Caco-2 (cell line): ENCODE measurements around the gene TTLL11. TPM values are rescaled to one million over a fixed set of nuclear protein-coding genes. Genes with fewer than 3 reads are reported as not detected.

Experiments
- BruUV-seq: library from RNA; stranded (reverse); fragments of 400-500 nt; replicated peaks from 2 replicates; lab custom pipeline; 2021; lab: Mats Ljungman, UMichigan
- CTCF ChIA-PET: fragments of 300-600 bp; sonication (Branson Sonifier 250); formaldehyde crosslinking; loops from one replicate; lab custom pipeline; 2022; ENCODE audit warnings: antibody characterized with exemption; lab: Charles Lee
- POLR2A ChIA-PET: fragments of 300-600 bp; sonication (Branson Sonifier 250); formaldehyde crosslinking; loops from one replicate; lab custom pipeline; 2022; ENCODE audit warnings: antibody characterized with exemption; lab: Charles Lee
- DNase-seq, 2 experiments: peaks; one replicate each; pipeline versions ENCODE4 v3.0.0 to v3.0.0-alpha.2; 2020 to 2022
- H3K27me3 ChIP-seq: replicated peaks from 2 replicates; pipeline ENCODE4 v1.6.0; 2011; ENCODE audit warnings: low read length; ENCODE audit not compliant: control insufficient read depth, insufficient read depth
- H3K36me3 ChIP-seq: 2 replicates; pipeline ENCODE4 v1.5.1; 2011; ENCODE audit warnings: low read length; ENCODE audit not compliant: control insufficient read depth, insufficient read depth
- H3K4me1 ChIP-seq: fragments of 250-450 bp; sonication (Bioruptor Pico); 2 replicates; pipeline ENCODE4 v1.5.1; 2020; ENCODE audit warnings: mild to moderate bottlenecking
- H3K4me3 ChIP-seq: 2 replicates; pipeline ENCODE4 v1.5.1; 2011; ENCODE audit warnings: low read depth, mild to moderate bottlenecking, control low read depth, low read length
- H3K9me3 ChIP-seq: fragments of 250-450 bp; sonication (Bioruptor Pico); 2 replicates; pipeline ENCODE4 v1.5.1; 2020; ENCODE audit warnings: mild to moderate bottlenecking, moderate library complexity
- H3K27ac Mint-ChIP-seq: one replicate; pipeline ENCODE4 v1.8.0; 2022; ENCODE audit warnings: mixed read lengths; ENCODE audit not compliant: unreplicated experiment
- H3K27me3 Mint-ChIP-seq: one replicate; pipeline ENCODE4 v1.8.0; 2022; ENCODE audit warnings: mixed read lengths; ENCODE audit not compliant: insufficient read depth, unreplicated experiment
- H3K36me3 Mint-ChIP-seq: one replicate; pipeline ENCODE4 v1.8.0; 2022; ENCODE audit warnings: mild to moderate bottlenecking, mixed read lengths; ENCODE audit not compliant: insufficient read depth, unreplicated experiment
- H3K4me1 Mint-ChIP-seq: one replicate; pipeline ENCODE4 v1.8.0; 2022; ENCODE audit warnings: low read depth, mixed read lengths; ENCODE audit not compliant: unreplicated experiment
- H3K4me3 Mint-ChIP-seq: one replicate; pipeline ENCODE4 v1.8.0; 2022; ENCODE audit warnings: mild to moderate bottlenecking, moderate library complexity, mixed read lengths; ENCODE audit not compliant: unreplicated experiment
- H3K9me3 Mint-ChIP-seq: one replicate; pipeline ENCODE4 v1.8.0; 2022; ENCODE audit warnings: mixed read lengths; ENCODE audit not compliant: unreplicated experiment
- CTCF ChIP-seq, 2 experiments: fragments of 200-600 bp in 1 of 2; IDR thresholded peaks; 1 replicate in 1 of 2; 2 replicates in 1 of 2; pipeline versions ENCODE4 v1.5.1 to v1.8.0; 2011 to 2022; ENCODE audit warnings: antibody characterized with exemption in 1 of 2, control low read depth in 1 of 2, inconsistent platforms in 1 of 2, low read depth in 1 of 2, low read length in 1 of 2, mild to moderate bottlenecking in 1 of 2, moderate library complexity in 1 of 2; ENCODE audit not compliant: insufficient read depth in 1 of 2, severe bottlenecking in 1 of 2, unreplicated experiment in 1 of 2
- intact Hi-C: fragments of 100-400 bp; cut with micrococcal nuclease; formaldehyde crosslinking; loops from one replicate; pipeline ENCODE4 v1.10.0; 2022; ENCODE audit not compliant: unreplicated experiment
- total RNA-seq: library from RNA; stranded (reverse); gene quantifications from 2 replicates; pipeline ENCODE4 v1.2.3, GENCODE V29; 2022

The TTLL11 gene
- total RNA-seq, 1 experiment from 2014 or later, result 4.4 TPM

- Histone ChIP-seq H3K27me3 (no peaks in the 10 kb centered on the region), H3K36me3 (no peaks in the 10 kb centered on the region), H3K4me1 (no peaks in the 10 kb centered on the region), H3K9me3 (no peaks in the 10 kb centered on the region; the same call in 1 of the 2 replicates), H3K4me3 (no peak overlapping the region)
- no peak for TF ChIP-seq CTCF (IDR thresholded peaks at IDR 0.05; ENCODE audit: insufficient read depth in 1 of 2, low read depth in 1 of 2, low read length in 1 of 2, severe bottlenecking in 1 of 2, unreplicated experiment in 1 of 2)
- no peaks in the 10 kb centered on the region for H3K27me3 Mint-ChIP-seq
- peaks cover 7% of the 10 kb centered on the region for H3K9me3 Mint-ChIP-seq
- DNase-seq, result no peak
- intact Hi-C loops, result no loop called here
- no peak overlapping the region for H3K27ac Mint-ChIP-seq
- no peaks in the 10 kb centered on the region for H3K36me3 Mint-ChIP-seq
- no peaks in the 10 kb centered on the region for H3K4me1 Mint-ChIP-seq
- no TSS peak for BruUV-seq
- POLR2A ChIA-PET, result no interaction called here
- CTCF ChIA-PET, result interaction anchor here (0.7 to 1.2 kb wide), 2 partner anchors 9 to 82 kb away, joined by 3 read pairs; no protein-coding TSS in a partner anchor
- H3K4me3 Mint-ChIP-seq, result no peak overlapping the region
These were observed 239.3 kb downstream of the TTLL11 start for GRCh38 chr9:121853617-121854395.

- BruUV-seq, result no TSS peak
- ChIA-PET POLR2A (no interaction called here), CTCF (no interaction called here)
- no peak for DNase-seq
- H3K27me3 Mint-ChIP-seq, result no peaks in the 10 kb centered on the region
- no peaks in the 10 kb centered on the region for H3K27me3 ChIP-seq
- intact Hi-C loops, result no loop called here
- H3K9me3 ChIP-seq, result peaks cover 6% of the 10 kb centered on the region; the same call in 1 of the 2 replicates
- no peak for TF ChIP-seq CTCF (IDR thresholded peaks at IDR 0.05; ENCODE audit: insufficient read depth in 1 of 2, low read depth in 1 of 2, low read length in 1 of 2, severe bottlenecking in 1 of 2, unreplicated experiment in 1 of 2)
- no peaks in the 10 kb centered on the region for H3K4me1 ChIP-seq
- no peaks in the 10 kb centered on the region for H3K36me3 ChIP-seq
- no peaks in the 10 kb centered on the region for H3K4me1 Mint-ChIP-seq
- no peak overlapping the region for H3K27ac Mint-ChIP-seq
- H3K4me3 ChIP-seq, result no peak overlapping the region
- H3K4me3 Mint-ChIP-seq, result no peak overlapping the region
- H3K36me3 Mint-ChIP-seq, result no peaks in the 10 kb centered on the region
- peaks cover 15% of the 10 kb centered on the region for H3K9me3 Mint-ChIP-seq
These were observed 240.2 kb downstream of the TTLL11 start for GRCh38 chr9:121852651-121853616.

GRCh38 chr9:121852241-121852640 is 240.9 kb downstream of the TTLL11 start:
- Mint-ChIP-seq H3K27me3 (no peaks in the 10 kb centered on the region), H3K9me3 (peaks cover 18% of the 10 kb centered on the region), H3K4me3 (no peak overlapping the region), H3K4me1 (no peaks in the 10 kb centered on the region), H3K27ac (no peak overlapping the region), H3K36me3 (no peaks in the 10 kb centered on the region)
- Histone ChIP-seq H3K27me3 (no peaks in the 10 kb centered on the region), H3K9me3 (peaks cover 6% of the 10 kb centered on the region; the same call in 1 of the 2 replicates), H3K36me3 (no peaks in the 10 kb centered on the region), H3K4me3 (no peak overlapping the region), H3K4me1 (no peaks in the 10 kb centered on the region)
- ChIA-PET POLR2A (no interaction called here), CTCF (no interaction called here)
- no TSS peak for BruUV-seq
- intact Hi-C loops, result no loop called here
- no peak for DNase-seq
- TF ChIP-seq CTCF (IDR thresholded peaks at IDR 0.05; ENCODE audit: insufficient read depth in 1 of 2, low read depth in 1 of 2, low read length in 1 of 2, severe bottlenecking in 1 of 2, unreplicated experiment in 1 of 2), result no peak
